K562 (cell line): ENCODE results near the gene CFAP92. TPM values are rescaled to one million over a fixed set of nuclear protein-coding genes. Genes with fewer than 3 reads are reported as not detected.

Experiments
- ATAC-seq: fragments of 200-7000 bp; cut with Tn5 transposase; 3 replicates; pipeline ENCODE4 v1.9.1; 2020; ENCODE audit warnings: moderate library complexity
- BruUV-seq: library from RNA; stranded (reverse); fragments of 400-500 nt; replicated peaks from 2 replicates; lab custom pipeline; 2021; lab: Mats Ljungman, UMichigan
- CTCF ChIA-PET: fragments of 300-600 bp; formaldehyde crosslinking; extraction: SDS; loops from one replicate; lab custom pipeline; 2021; ENCODE audit warnings: low intra/inter-chr PET ratio; lab: Yijun Ruan, JAX
- POLR2A ChIA-PET: fragments of 300-600, 350-650 bp; sonication (Branson Sonifier 250); formaldehyde crosslinking; extraction: SDS; loops from one replicate; lab custom pipeline; 2021; ENCODE audit warnings: antibody characterized with exemption, inconsistent platforms; lab: Yijun Ruan, JAX
- DNase-seq, 4 experiments: peaks; one replicate each; pipeline versions ENCODE4 v3.0.0 to v3.0.0-alpha.2; 2011 to 2018; ENCODE audit warnings: low spot score in 3 of 4, mixed read lengths in 3 of 4; ENCODE audit errors: extremely low read depth in 1 of 4
- FAIRE-seq: peaks from 2 replicates; lab custom pipeline; 2011; peaks lifted over from hg19 to GRCh38; lab: Jason Lieb, UNC
- H2AFZ ChIP-seq: 2 replicates; pipeline ENCODE4 v1.6.0; 2011; ENCODE audit warnings: low read depth, low read length, control low read depth, inconsistent platforms
- H3K27ac ChIP-seq: fragments of 200-600 bp; 3 replicates; pipeline ENCODE4 v1.8.0; 2011; ENCODE audit warnings: low read depth, mild to moderate bottlenecking, control low read depth, inconsistent platforms, low read length, moderate library complexity, mixed read lengths; ENCODE audit errors: extremely low read depth
- H3K27me3 ChIP-seq, 2 experiments: fragments of 300-600 bp in 1 of 2; 2 replicates in 1 of 2; 3 replicates in 1 of 2; pipeline versions ENCODE4 v1.6.0 to v1.8.0; 2011; ENCODE audit warnings: inconsistent platforms in 2 of 2, low read length in 2 of 2, mild to moderate bottlenecking in 1 of 2, mixed read lengths in 1 of 2, moderate library complexity in 1 of 2; ENCODE audit not compliant: control insufficient read depth in 2 of 2, insufficient read depth in 2 of 2
- H3K36me3 ChIP-seq: fragments of 300-600 bp; 3 replicates; pipeline ENCODE4 v1.8.0; 2011; ENCODE audit warnings: mild to moderate bottlenecking, low read length, inconsistent platforms; ENCODE audit not compliant: control insufficient read depth, insufficient read depth
- H3K4me1 ChIP-seq, 2 experiments: fragments of 200-600 bp in 1 of 2; replicated peaks in 1 of 2; 2 replicates in 1 of 2; 3 replicates in 1 of 2; pipeline versions ENCODE4 v1.5.1 to v1.8.0; 2011; ENCODE audit warnings: inconsistent platforms in 2 of 2, low read length in 2 of 2, mild to moderate bottlenecking in 1 of 2, mixed read lengths in 1 of 2, moderate library complexity in 1 of 2; ENCODE audit not compliant: control insufficient read depth in 2 of 2, insufficient read depth in 2 of 2
- H3K4me2 ChIP-seq: 2 replicates; pipeline ENCODE4 v1.6.1; 2011; ENCODE audit warnings: low read length, control low read depth, inconsistent platforms, mixed read lengths; ENCODE audit not compliant: insufficient read depth
- H3K4me3 ChIP-seq: fragments of 200-600 bp; sonication (generic), shearing (Covaris generic); 2 replicates; pipeline ENCODE4 v1.5.1; 2016; ENCODE audit warnings: control low read depth, inconsistent platforms
- H3K79me2 ChIP-seq: fragments of 200-600 bp; 3 replicates; pipeline ENCODE4 v1.8.0; 2011; ENCODE audit warnings: low read length, inconsistent platforms; ENCODE audit not compliant: control insufficient read depth, insufficient read depth
- H3K9ac ChIP-seq, 2 experiments: 2 replicates each; pipeline versions ENCODE4 v1.6.0 to v1.6.1; 2011; ENCODE audit warnings: low read depth in 2 of 2, low read length in 2 of 2, control low read depth in 1 of 2, inconsistent platforms in 1 of 2, mild to moderate bottlenecking in 1 of 2, mixed read lengths in 1 of 2; ENCODE audit not compliant: insufficient read depth in 1 of 2
- H3K9me1 ChIP-seq: one replicate; pipeline ENCODE4 v1.6.0; 2011; ENCODE audit warnings: inconsistent platforms, mild to moderate bottlenecking, low read length, moderate library complexity; ENCODE audit not compliant: control insufficient read depth, insufficient read depth
- H3K9me3 ChIP-seq: replicated peaks from 2 replicates; pipeline ENCODE4 v1.5.1; 2011; ENCODE audit warnings: low read depth, low read length, inconsistent platforms; ENCODE audit not compliant: control insufficient read depth, insufficient read depth
- H4K20me1 ChIP-seq: replicated peaks from 2 replicates; pipeline ENCODE4 v1.6.1; 2011; ENCODE audit warnings: low read length, inconsistent platforms, mixed read lengths; ENCODE audit not compliant: control insufficient read depth, insufficient read depth
- CTCF ChIP-seq, 3 experiments: IDR thresholded peaks in 2 of 3; conservative IDR thresholded peaks in 1 of 3; 2 replicates each; pipeline ENCODE4 v1.5.1; 2011 to 2012; ENCODE audit warnings: low read length in 3 of 3, mild to moderate bottlenecking in 3 of 3, control low read depth in 2 of 3, improper control_type of control experiment in 1 of 3, inconsistent platforms in 1 of 3, low read depth in 1 of 3, mixed read lengths in 1 of 3, moderate library complexity in 1 of 3; ENCODE audit not compliant: insufficient read depth in 2 of 3
- DDX20 ChIP-seq: fragments of 450-650 bp; IDR thresholded peaks from 2 replicates; pipeline ENCODE4 v1.6.1; 2016; ENCODE audit warnings: missing genetic modification characterization, low read depth, mild to moderate bottlenecking, missing compliant biosample characterization, moderate library complexity
- DEAF1 ChIP-seq: fragments of 450-650 bp; formaldehyde crosslinking; IDR thresholded peaks from 2 replicates; pipeline ENCODE4 v1.4.0; 2020; ENCODE audit warnings: mild to moderate bottlenecking, moderate library complexity
- GABPB1 ChIP-seq: sonication (generic); formaldehyde crosslinking; IDR thresholded peaks from 2 replicates; pipeline ENCODE4 v1.8.0; 2022; ENCODE audit warnings: mild to moderate bottlenecking, missing genetic modification reagents
- GTF2E2 ChIP-seq: fragments of 200-800 bp; sonication (Bioruptor generic); IDR thresholded peaks from 2 replicates; pipeline ENCODE4 v1.6.1; 2016; ENCODE audit warnings: missing genetic modification characterization, missing compliant biosample characterization
- IFI16 ChIP-seq: fragments of 250-450 bp; sonication (Bioruptor Pico); IDR thresholded peaks from 2 replicates; pipeline ENCODE4 v2.1.2; 2022; ENCODE audit warnings: mild to moderate bottlenecking, inconsistent platforms
- JUNB ChIP-seq: fragments of 450-650 bp; formaldehyde crosslinking; conservative IDR thresholded peaks from 2 replicates; pipeline ENCODE4 v1.4.0; 2020; ENCODE audit warnings: mild to moderate bottlenecking
- KLF10 ChIP-seq: fragments of 250-450 bp; sonication (Bioruptor Pico); IDR thresholded peaks from 2 replicates; pipeline ENCODE4 v1.6.1; 2021; ENCODE audit warnings: matching md5 sums
- MTF1 ChIP-seq: fragments of 250-450 bp; sonication (Bioruptor Pico); IDR thresholded peaks from 2 replicates; pipeline ENCODE4 v1.9.0; 2021; ENCODE audit warnings: moderate library complexity, mild to moderate bottlenecking, inconsistent platforms, borderline replicate concordance
- MYC ChIP-seq, 2 experiments: fragments of 250-450 bp in 1 of 2; sonication (Bioruptor Pico) in 1 of 2; IDR thresholded peaks; 2 replicates each; pipeline versions ENCODE4 v1.5.1 to v1.6.1; 2012 to 2021; ENCODE audit warnings: low read depth in 2 of 2, borderline replicate concordance in 1 of 2, improper control_type of control experiment in 1 of 2, low read length in 1 of 2, mild to moderate bottlenecking in 1 of 2, moderate library complexity in 1 of 2
- RAD21 ChIP-seq, 2 experiments: fragments of 250-450 bp in 1 of 2; fragments of 450-650 bp in 1 of 2; sonication (Bioruptor Pico) in 1 of 2; formaldehyde crosslinking in 1 of 2; IDR thresholded peaks in 1 of 2; conservative IDR thresholded peaks in 1 of 2; 2 replicates each; pipeline versions ENCODE4 v1.4.0 to v1.8.0; 2020 to 2022; ENCODE audit warnings: mild to moderate bottlenecking in 2 of 2, moderate library complexity in 1 of 2
- RCOR1 ChIP-seq, 2 experiments: IDR thresholded peaks; 2 replicates each; pipeline ENCODE4 v1.6.1; 2012; ENCODE audit warnings: low read depth in 2 of 2, low read length in 2 of 2, borderline replicate concordance in 1 of 2, improper control_type of control experiment in 1 of 2
- SMC3 ChIP-seq: conservative IDR thresholded peaks from 2 replicates; pipeline ENCODE4 v1.6.1; 2011; ENCODE audit warnings: low read depth, low read length, improper control_type of control experiment; ENCODE audit not compliant: insufficient read depth
- SPI1 ChIP-seq: IDR thresholded peaks from 2 replicates; pipeline ENCODE4 v1.6.1; 2011; ENCODE audit warnings: low read depth, low read length, control low read depth, borderline replicate concordance
- TFAP4 ChIP-seq: sonication (generic); formaldehyde crosslinking; IDR thresholded peaks from 2 replicates; pipeline ENCODE4 v1.8.0; 2022; ENCODE audit warnings: missing genetic modification reagents, mild to moderate bottlenecking, moderate library complexity, borderline replicate concordance
- WGBS: fragments of 100-300 bp; shearing (Covaris generic); methylation state at CpG from one replicate; pipeline ENCODE4 v1.1.6; 2016; ENCODE audit warnings: low coverage, mixed read lengths; ENCODE audit not compliant: insufficient coverage; ENCODE audit errors: missing lambda C conversion rate; 5-methylcytosine and 5-hydroxymethylcytosine counted together
- in situ Hi-C: fragments of 300-500 bp; cut with MboI; formaldehyde crosslinking; loops from 4 replicates; pipeline ENCODE4 v1.15.0; 2018; ENCODE audit warnings: inconsistent platforms, mixed read lengths
- intact Hi-C: fragments of 100-400 bp; cut with micrococcal nuclease; formaldehyde crosslinking; loops from 2 replicates; pipeline ENCODE4 v1.14.2; 2022
- polyA plus RNA-seq, 8 experiments: library from polyadenylated mRNA; depleted of rRNA in 4 of 8; stranded (reverse) in 5 of 8; unstranded in 3 of 8; fragments of >200 nt; fragmentation: Nextera tagmentation in 2 of 8; fragmentation: Illumina TruSeq in 1 of 8; extraction: Ambion mirVana in 2 of 8; extraction: Trizol in 1 of 8; gene quantifications; 2 replicates each; pipeline versions ENCODE4 v1.2.1 to v1.2.3, GENCODE V29; 2011 to 2014; ENCODE audit warnings: inconsistent platforms in 1 of 8, missing spikeins in 1 of 8
- total RNA-seq, 7 experiments: library from RNA; depleted of rRNA in 6 of 7; stranded (reverse); fragments of >200 nt in 6 of 7; fragmentation: Illumina TruSeq in 2 of 7; extraction: Trizol in 2 of 7; gene quantifications; 2 replicates each; pipeline versions ENCODE4 v1.2.1 to v1.2.3, GENCODE V29; 2011 to 2021; ENCODE audit warnings: low replicate concordance in 1 of 7

The CFAP92 gene
- total and polyA plus RNA-seq, 9 of the 15 experiments (the other 6 are each of a cell fraction or from before 2014, with no cell fraction given): 0.06 to 0.62 (median 0.36) TPM

- H2AFZ ChIP-seq: 0 out of 2 replicates have a peak overlapping the region, but pooled peaks have one; percentile 19
- no peaks in the 10 kb centered on the region for H3K9me1 ChIP-seq
- H3K4me2 ChIP-seq: no peak overlapping the region
- H3K9ac ChIP-seq: no peak overlapping the region
- ChIA-PET CTCF (interaction anchor here (0.6 kb wide), 1 partner anchor 403 kb away, joined by 3 read pairs; the partner anchor contains the start of gene HMCES), POLR2A (interaction anchor here (0.6 kb wide), 1 partner anchor 300 kb away, joined by 4 read pairs; no protein-coding TSS in a partner anchor)
- intact Hi-C loops: loop anchor here (5.0 kb wide), 1 partner anchor 142 kb away; no protein-coding TSS in a partner anchor
- ATAC-seq (peak; percentile 75), FAIRE-seq (peak; percentile 85), DNase-seq (peak; percentile 29 to 66 (median 51))
- no peak overlapping the region for H3K27ac ChIP-seq
- H3K27me3 ChIP-seq: no peaks in the 10 kb centered on the region
- WGBS: 48% methylated on average over 9 of the region's 12 CpGs
- no peaks in the 10 kb centered on the region for H3K9me3 ChIP-seq
- in situ Hi-C loops: no loop called here
- no peaks in the 10 kb centered on the region for H4K20me1 ChIP-seq
- no TSS peak for BruUV-seq
- no peak overlapping the region for H3K4me3 ChIP-seq
- peaks cover 10 to 12% of the 10 kb centered on the region in 2 experiments; a peak in 4 of 5 replicates for H3K4me1 ChIP-seq
- peaks cover 4% of the 10 kb centered on the region; the same call in 1 of the 3 replicates for H3K36me3 ChIP-seq
- H3K79me2 ChIP-seq: peaks cover 30% of the 10 kb centered on the region
- TF ChIP-seq IFI16 (CRISPR knock-in tag) (no peak), MYC (IDR thresholded peaks at IDR 0.05; ENCODE audit: low read depth, low read length) (peak; percentile 41; the same call in 1 of the 2 replicates), MYC (CRISPR knock-in tag; IDR thresholded peaks at IDR 0.05; ENCODE audit: borderline replicate concordance, low read depth) (no peak), SMC3 (peak; percentile 46; the same call in 1 of the 2 replicates), GTF2E2 (tag) (no peak), RAD21 (CRISPR knock-in tag; conservative IDR thresholded peaks at IDR 0.05 in 1 of 2, IDR thresholded peaks at IDR 0.05 in 1 of 2) (peak; percentile 43 to 65), KLF10 (no peak), DDX20 (tag) (no peak), RCOR1 (IDR thresholded peaks at IDR 0.05; ENCODE audit: borderline replicate concordance in 1 of 2, low read depth in 2 of 2, low read length in 2 of 2) (peak in 1 of 2 experiments; percentile 47; a peak in 1 of 4 replicates), TFAP4 (CRISPR knock-in tag) (peak; percentile 77; the same call in 1 of the 2 replicates), SPI1 (0 out of 2 replicates have a peak, but pooled peaks have one; percentile 24), DEAF1 (0 out of 2 replicates have a peak, but pooled peaks have one; percentile 28), MTF1 (CRISPR knock-in tag) (no peak), GABPB1 (CRISPR knock-in tag) (no peak), CTCF (IDR thresholded peaks at IDR 0.05 in 2 of 3, conservative IDR thresholded peaks at IDR 0.05 in 1 of 3; ENCODE audit: insufficient read depth in 2 of 3, low read depth in 1 of 3, low read length in 3 of 3) (peak; percentile 67 to 79 (median 75)), JUNB (CRISPR knock-in tag) (no peak)
Observed at GRCh38 chr3:128875556-128876120, 118.2 kb downstream of the CFAP92 start.
